CD14-positive monocyte (primary cell): ENCODE data around the gene FANCI. TPM values are rescaled to one million over a fixed set of nuclear protein-coding genes. Genes with fewer than 3 reads are reported as not detected.

Experiments
- DNase-seq, 3 donors: peaks; one replicate each; pipeline ENCODE4 v3.0.0-alpha.2; 2011 to 2022
- H2AFZ ChIP-seq: 2 replicates; pipeline ENCODE4 v1.6.0; 2012; ENCODE audit warnings: mild to moderate bottlenecking, low read depth, low read length, inconsistent platforms; ENCODE audit not compliant: insufficient read depth, poor library complexity, severe bottlenecking
- H3K27ac ChIP-seq, 2 donors: 1 replicate in 1 of 2; 2 replicates in 1 of 2; pipeline ENCODE4 v1.5.1; 2012 to 2013; ENCODE audit warnings: low read length in 2 of 2, control low read depth in 1 of 2, inconsistent platforms in 1 of 2, low read depth in 1 of 2, mild to moderate bottlenecking in 1 of 2
- H3K27me3 ChIP-seq, 2 donors: one replicate each; pipeline versions ENCODE4 v1.6.0 to v1.6.1; 2011 to 2013; ENCODE audit warnings: low read length in 2 of 2; ENCODE audit not compliant: control insufficient read depth in 2 of 2, insufficient read depth in 2 of 2
- H3K36me3 ChIP-seq, 2 donors: replicated peaks in 1 of 2; 1 replicate in 1 of 2; 2 replicates in 1 of 2; pipeline versions ENCODE4 v1.5.1 to v1.6.1; 2012 to 2013; ENCODE audit warnings: low read length in 2 of 2, control low read depth in 1 of 2, inconsistent platforms in 1 of 2, mild to moderate bottlenecking in 1 of 2; ENCODE audit not compliant: insufficient read depth in 2 of 2, control insufficient read depth in 1 of 2
- H3K4me1 ChIP-seq, 2 donors: 1 replicate in 1 of 2; 2 replicates in 1 of 2; pipeline versions ENCODE4 v1.5.1 to v1.6.1; 2012 to 2013; ENCODE audit warnings: low read length in 2 of 2, control low read depth in 1 of 2, inconsistent platforms in 1 of 2, mild to moderate bottlenecking in 1 of 2, moderate library complexity in 1 of 2; ENCODE audit not compliant: insufficient read depth in 2 of 2, control insufficient read depth in 1 of 2
- H3K4me2 ChIP-seq: replicated peaks from 2 replicates; pipeline ENCODE3; 2012; ENCODE audit warnings: low read length, moderate library complexity, mild to moderate bottlenecking; ENCODE audit not compliant: poor library complexity, severe bottlenecking; ENCODE audit errors: extremely low read depth
- H3K4me3 ChIP-seq, 3 experiments: fragments of 200-600 bp in 1 of 3; sonication (generic) in 1 of 3; replicated peaks in 1 of 3; 1 replicate in 2 of 3; 2 replicates in 1 of 3; pipeline ENCODE4 v1.5.1; 2011 to 2013; ENCODE audit warnings: low read length in 3 of 3, mild to moderate bottlenecking in 3 of 3, control low read depth in 2 of 3, low read depth in 2 of 3, inconsistent platforms in 1 of 3, moderate library complexity in 1 of 3
- H3K79me2 ChIP-seq: 2 replicates; pipeline ENCODE4 v1.6.0; 2012; ENCODE audit warnings: mild to moderate bottlenecking, control low read depth, inconsistent platforms, low read length, moderate library complexity; ENCODE audit not compliant: insufficient read depth
- H3K9ac ChIP-seq: 2 replicates; pipeline ENCODE4 v1.6.0; 2017; ENCODE audit warnings: low read length, mild to moderate bottlenecking; ENCODE audit not compliant: insufficient read depth, poor library complexity, severe bottlenecking
- H3K9me3 ChIP-seq, 2 donors: replicated peaks in 1 of 2; 1 replicate in 1 of 2; 2 replicates in 1 of 2; pipeline versions ENCODE4 v1.5.1 to v1.6.1; 2012 to 2013; ENCODE audit warnings: low read length in 2 of 2, control low read depth in 1 of 2; ENCODE audit not compliant: control insufficient read depth in 1 of 2, insufficient read depth in 1 of 2
- H4K20me1 ChIP-seq: 2 replicates; pipeline ENCODE4 v1.6.0; 2012; ENCODE audit warnings: mild to moderate bottlenecking, low read length, control low read depth, moderate library complexity; ENCODE audit not compliant: insufficient read depth
- H3K27ac Mint-ChIP-seq, 7 donors: one replicate each; pipeline ENCODE4 v1.8.0; 2020; ENCODE audit warnings: mild to moderate bottlenecking in 7 of 7, mixed read lengths in 7 of 7, moderate library complexity in 6 of 7, inconsistent platforms in 2 of 7
- H3K27me3 Mint-ChIP-seq, 3 donors: one replicate each; pipeline ENCODE4 v1.8.0; 2021 to 2022; ENCODE audit warnings: low read depth in 3 of 3, mild to moderate bottlenecking in 3 of 3, mixed read lengths in 3 of 3, moderate library complexity in 3 of 3, inconsistent platforms in 1 of 3
- H3K36me3 Mint-ChIP-seq, 2 donors: one replicate each; pipeline ENCODE4 v1.8.0; 2020; ENCODE audit warnings: mixed read lengths in 2 of 2, inconsistent platforms in 1 of 2, mild to moderate bottlenecking in 1 of 2
- H3K4me1 Mint-ChIP-seq: one replicate; pipeline ENCODE4 v1.8.0; 2020; ENCODE audit warnings: mild to moderate bottlenecking, mixed read lengths
- H3K4me3 Mint-ChIP-seq, 2 donors: one replicate each; pipeline ENCODE4 v1.8.0; 2020; ENCODE audit warnings: mild to moderate bottlenecking in 2 of 2, mixed read lengths in 2 of 2, moderate library complexity in 1 of 2
- H3K9me3 Mint-ChIP-seq, 7 donors: one replicate each; pipeline ENCODE4 v1.8.0; 2020 to 2022; ENCODE audit warnings: mixed read lengths in 7 of 7, mild to moderate bottlenecking in 6 of 7, moderate library complexity in 6 of 7, inconsistent platforms in 2 of 7
- WGBS: methylation state at CpG from one replicate; pipeline ENCODE4 v1.1.5; 2013; ENCODE audit warnings: missing lambda C conversion rate; ENCODE audit not compliant: insufficient coverage; 5-methylcytosine and 5-hydroxymethylcytosine counted together
- intact Hi-C, 2 donors: fragments of 100-400 bp; cut with micrococcal nuclease; formaldehyde crosslinking; loops; one replicate each; pipeline versions ENCODE4 v1.15.0 to v1.15.1; 2023
- polyA plus RNA-seq, 3 donors: library from polyadenylated mRNA; depleted of rRNA in 1 of 3; unstranded in 2 of 3; stranded (reverse) in 1 of 3; fragments of 300-500 nt in 2 of 3; fragments of >200 nt in 1 of 3; fragmentation: Illumina TruSeq in 2 of 3; gene quantifications; 1 replicate in 2 of 3; 2 replicates in 1 of 3; pipeline ENCODE4 v1.2.3, GENCODE V29; 2012 to 2021
- TF ChIP-seq, protein P1 (sequence below): fragments of 200-600 bp; IDR thresholded peaks from one replicate; pipeline ENCODE4 v1.8.0; 2022; ENCODE audit warnings: antibody characterized with exemption, mild to moderate bottlenecking

FANCI gene
- polyA plus RNA-seq, 3 donors = 1.4 to 2.6 (median 1.5) TPM

DNA sequence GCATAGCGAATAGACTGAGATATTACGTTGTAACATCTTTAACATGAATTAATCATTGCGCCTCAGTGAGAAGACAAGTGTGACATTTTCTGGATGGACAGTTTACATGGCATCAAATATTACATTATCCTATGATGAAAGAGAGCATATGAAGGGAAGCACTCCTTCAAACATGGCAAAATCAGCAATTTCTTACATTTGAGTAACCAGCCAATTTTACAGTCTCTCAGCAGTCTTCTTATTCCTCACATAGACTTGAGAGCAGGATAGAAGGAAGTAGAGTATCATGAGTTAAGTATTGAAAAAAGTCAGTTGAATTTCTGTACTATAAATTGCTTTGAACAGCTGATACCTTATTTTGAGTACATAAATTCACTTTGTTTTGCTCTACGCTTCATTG, 38.9 kb downstream of the FANCI start:
- H3K4me2 ChIP-seq = no peak overlapping the region
- no peak overlapping the region for H3K4me3 Mint-ChIP-seq
- no peaks in the 10 kb centered on the region for H3K27me3 Mint-ChIP-seq
- peaks cover 50 to 80% of the 10 kb centered on the region in 2 donors for H3K36me3 Mint-ChIP-seq
- no peaks in the 10 kb centered on the region for H3K4me1 ChIP-seq
- peaks cover 42 to 90% of the 10 kb centered on the region in 2 donors for H3K36me3 ChIP-seq
- H3K4me3 ChIP-seq = no peak overlapping the region
- no peak for DNase-seq
- no peaks in the 10 kb centered on the region for H4K20me1 ChIP-seq
- H2AFZ ChIP-seq = no peak overlapping the region
- peaks cover 0 to 5% (median 0%) of the 10 kb centered on the region in 7 donors for H3K9me3 Mint-ChIP-seq
- no peak overlapping the region for H3K27ac Mint-ChIP-seq
- no peak overlapping the region for H3K9ac ChIP-seq
- H3K4me1 Mint-ChIP-seq = no peaks in the 10 kb centered on the region
- TF ChIP-seq, protein P1, sequence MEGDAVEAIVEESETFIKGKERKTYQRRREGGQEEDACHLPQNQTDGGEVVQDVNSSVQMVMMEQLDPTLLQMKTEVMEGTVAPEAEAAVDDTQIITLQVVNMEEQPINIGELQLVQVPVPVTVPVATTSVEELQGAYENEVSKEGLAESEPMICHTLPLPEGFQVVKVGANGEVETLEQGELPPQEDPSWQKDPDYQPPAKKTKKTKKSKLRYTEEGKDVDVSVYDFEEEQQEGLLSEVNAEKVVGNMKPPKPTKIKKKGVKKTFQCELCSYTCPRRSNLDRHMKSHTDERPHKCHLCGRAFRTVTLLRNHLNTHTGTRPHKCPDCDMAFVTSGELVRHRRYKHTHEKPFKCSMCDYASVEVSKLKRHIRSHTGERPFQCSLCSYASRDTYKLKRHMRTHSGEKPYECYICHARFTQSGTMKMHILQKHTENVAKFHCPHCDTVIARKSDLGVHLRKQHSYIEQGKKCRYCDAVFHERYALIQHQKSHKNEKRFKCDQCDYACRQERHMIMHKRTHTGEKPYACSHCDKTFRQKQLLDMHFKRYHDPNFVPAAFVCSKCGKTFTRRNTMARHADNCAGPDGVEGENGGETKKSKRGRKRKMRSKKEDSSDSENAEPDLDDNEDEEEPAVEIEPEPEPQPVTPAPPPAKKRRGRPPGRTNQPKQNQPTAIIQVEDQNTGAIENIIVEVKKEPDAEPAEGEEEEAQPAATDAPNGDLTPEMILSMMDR = no peak
- 100% methylated on average over 1 of the region's 4 CpGs for WGBS
- no peaks in the 10 kb centered on the region for H3K79me2 ChIP-seq
- intact Hi-C loops = no loop called here
- H3K27ac ChIP-seq = no peak overlapping the region
- no peaks in the 10 kb centered on the region for H3K9me3 ChIP-seq
- H3K27me3 ChIP-seq = no peaks in the 10 kb centered on the region

DNA sequence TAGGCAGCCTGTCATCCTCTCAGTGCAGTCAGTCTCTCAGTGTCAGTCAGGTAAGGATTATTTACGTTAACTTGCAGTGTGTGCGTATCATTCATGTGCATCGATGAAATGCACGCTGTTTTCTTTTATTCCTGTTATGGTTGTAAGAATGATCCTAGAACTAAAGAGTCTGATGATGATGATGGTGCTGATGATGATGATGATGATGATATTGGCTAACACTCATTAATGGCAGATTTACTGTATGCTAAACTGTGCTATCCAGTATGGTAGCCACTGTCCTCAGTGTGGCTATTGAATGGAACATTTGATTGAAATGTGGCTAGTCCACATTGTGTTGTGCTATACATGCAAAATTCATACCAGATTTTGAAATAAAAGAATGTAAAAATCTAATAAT, 39.4 kb downstream of the FANCI start:
- TF ChIP-seq, protein P1 = no peak

More for the DNA sequence above, 39.4 kb downstream of the FANCI start:
- Histone ChIP-seq H3K79me2 (no peaks in the 10 kb centered on the region), H4K20me1 (no peaks in the 10 kb centered on the region), H3K4me2 (no peak overlapping the region), H3K4me3 (no peak overlapping the region), H3K27me3 (no peaks in the 10 kb centered on the region), H3K9me3 (no peaks in the 10 kb centered on the region), H3K4me1 (no peaks in the 10 kb centered on the region), H2AFZ (no peak overlapping the region), H3K36me3 (peaks cover 42 to 92% of the 10 kb centered on the region in 2 donors), H3K9ac (no peak overlapping the region), H3K27ac (no peak overlapping the region)
- DNase-seq = no peak
- no peak overlapping the region for H3K4me3 Mint-ChIP-seq
- H3K36me3 Mint-ChIP-seq = peaks cover 50 to 83% of the 10 kb centered on the region in 2 donors
- 100% methylated on average over 4 of the region's 4 CpGs for WGBS
- no peak overlapping the region for H3K27ac Mint-ChIP-seq
- H3K4me1 Mint-ChIP-seq = no peaks in the 10 kb centered on the region
- intact Hi-C loops = no loop called here
- peaks cover 0 to 5% (median 0%) of the 10 kb centered on the region in 7 donors for H3K9me3 Mint-ChIP-seq
- H3K27me3 Mint-ChIP-seq = no peaks in the 10 kb centered on the region
